Left ventricle myocardium superior (tissue), 1 donor: ENCODE data around the gene RTTN. TPM values are rescaled to one million over a fixed set of nuclear protein-coding genes. Genes with fewer than 3 reads are reported as not detected.
A peak's percentile ranks its signal among the peaks of the same experiment; 100 is the strongest.

Experiments used
- ATAC-seq: fragments of 200-7000 bp; cut with Tn5 transposase; one replicate; pipeline ENCODE4 v1.9.1; 2020; ENCODE audit warnings: mild to moderate bottlenecking, moderate library complexity
- DNase-seq: peaks from one replicate; pipeline ENCODE4 v3.0.0-alpha.2; 2020
- intact Hi-C: fragments of 100-400 bp; cut with micrococcal nuclease; formaldehyde crosslinking; loops from one replicate; pipeline ENCODE4 v1.11.0; 2022
- total RNA-seq: library from RNA; stranded (reverse); fragmentation: NEBNext Ultra II Directional; extraction: Animal tissue kit (Norgen Biotek cat#: 25700); gene quantifications from one replicate; pipeline ENCODE4 v1.2.1, GENCODE V29; 2021
- donor health status: DM: no; HTN: yes; CAD: no; lungs with severe emphysema.

RTTN gene
- total RNA-seq, 1 donor from 2014 or later = 6.8 TPM

- ATAC-seq = no peak
- DNase-seq = no peak
- intact Hi-C loops = no loop called here
These were observed 11.3 kb upstream of the RTTN start for GRCh38 chr18:70216788-70217187.

- no peak for ATAC-seq
- DNase-seq = no peak
- intact Hi-C loops = loop anchor here (10.0 kb wide), 1 partner anchor 68 kb away; no protein-coding TSS in a partner anchor
These were observed 1.7 kb upstream of the RTTN start for GRCh38 chr18:70207181-70207580.

- ATAC-seq (no peak), DNase-seq (no peak)
- intact Hi-C loops = loop anchor here (10.0 kb wide), 1 partner anchor 75 kb away; no protein-coding TSS in a partner anchor
These were observed 5.2 kb downstream of the RTTN start for GRCh38 chr18:70200286-70200685.

- DNase-seq (no peak), ATAC-seq (no peak)
- intact Hi-C loops = loop anchor here (5.0 kb wide), 1 partner anchor 234 kb away; no protein-coding TSS in a partner anchor
These were observed 7.6 kb downstream of the RTTN start for GRCh38 chr18:70197844-70198243.

- ATAC-seq (no peak), DNase-seq (no peak)
- intact Hi-C loops = loop anchor here (5.0 kb wide), 1 partner anchor 235 kb away; no protein-coding TSS in a partner anchor
These were observed 8.5 kb downstream of the RTTN start for GRCh38 chr18:70197026-70197425.

GRCh38 chr18:70195852-70196434, 9.5 kb downstream of the RTTN start:
- ATAC-seq (peak; percentile 84), DNase-seq (no peak)
- intact Hi-C loops = loop anchor here (5.0 kb wide), 1 partner anchor 236 kb away; no protein-coding TSS in a partner anchor

GRCh38 chr18:70195014-70195614, 10.4 kb downstream of the RTTN start:
- DNase-seq (no peak), ATAC-seq (peak; percentile 95)
- intact Hi-C loops = loop anchor here (5.0 kb wide), 1 partner anchor 237 kb away; no protein-coding TSS in a partner anchor

GRCh38 chr18:70194227-70194890, 11.1 kb downstream of the RTTN start:
- DNase-seq (no peak), ATAC-seq (no peak)
- intact Hi-C loops = no loop called here

GRCh38 chr18:70190529-70190928, 15.0 kb downstream of the RTTN start:
- DNase-seq (no peak), ATAC-seq (no peak)
- intact Hi-C loops = no loop called here

GRCh38 chr18:70188113-70188512, 17.4 kb downstream of the RTTN start:
- DNase-seq (no peak), ATAC-seq (no peak)
- intact Hi-C loops = no loop called here

GRCh38 chr18:70183441-70183840, 22.0 kb downstream of the RTTN start:
- ATAC-seq = no peak
- intact Hi-C loops = no loop called here
- DNase-seq = no peak

- no peak for ATAC-seq
- DNase-seq = no peak
- intact Hi-C loops = no loop called here
These were observed 22.9 kb downstream of the RTTN start for GRCh38 chr18:70182548-70182947.

- DNase-seq = no peak
- ATAC-seq = no peak
- intact Hi-C loops = no loop called here
These were observed 23.8 kb downstream of the RTTN start for GRCh38 chr18:70181725-70182124.

- DNase-seq = no peak
- ATAC-seq = no peak
- intact Hi-C loops = no loop called here
These were observed 24.5 kb downstream of the RTTN start for GRCh38 chr18:70181015-70181414.

GRCh38 chr18:70176537-70176936, 28.9 kb downstream of the RTTN start:
- intact Hi-C loops = no loop called here
- DNase-seq = no peak
- ATAC-seq = no peak

GRCh38 chr18:70175216-70175615, 30.3 kb downstream of the RTTN start:
- ATAC-seq (no peak), DNase-seq (no peak)
- intact Hi-C loops = no loop called here

GRCh38 chr18:70172225-70172624, 33.3 kb downstream of the RTTN start:
- no peak for DNase-seq
- intact Hi-C loops = no loop called here
- no peak for ATAC-seq

GRCh38 chr18:70169747-70170146, 35.7 kb downstream of the RTTN start:
- intact Hi-C loops = no loop called here
- DNase-seq (no peak), ATAC-seq (no peak)

GRCh38 chr18:70166668-70167067, 38.8 kb downstream of the RTTN start:
- ATAC-seq (no peak), DNase-seq (no peak)
- intact Hi-C loops = no loop called here

- intact Hi-C loops = no loop called here
- DNase-seq (no peak), ATAC-seq (no peak)
These were observed 39.6 kb downstream of the RTTN start for GRCh38 chr18:70165936-70166335.
